Neural progenitor cell (in vitro differentiated cells): ENCODE measurements around the gene EFNA2. TPM values are rescaled to one million over a fixed set of nuclear protein-coding genes. Genes with fewer than 3 reads are reported as not detected.

Source experiments
- DNase-seq: peaks from one replicate; pipeline ENCODE4 v3.0.0-alpha.2; 2016; ENCODE audit warnings: low spot score
- H2AFZ ChIP-seq: fragments of 200-600 bp; sonication (generic); replicated peaks from 2 replicates; pipeline ENCODE4 v1.6.1; 2016; ENCODE audit warnings: antibody characterized with exemption
- H3F3A ChIP-seq: fragments of 200-600 bp; sonication (generic); 2 replicates; pipeline ENCODE4 v1.6.1; 2016; ENCODE audit warnings: antibody characterized with exemption, low read depth
- H3K27ac ChIP-seq: fragments of 200-600 bp; sonication (generic); 2 replicates; pipeline ENCODE4 v1.5.1; 2016; ENCODE audit warnings: mild to moderate bottlenecking
- H3K27me3 ChIP-seq: fragments of 200-600 bp; sonication (generic); 2 replicates; pipeline ENCODE4 v1.6.1; 2016; ENCODE audit warnings: mild to moderate bottlenecking, moderate library complexity
- H3K36me3 ChIP-seq: fragments of 200-600 bp; sonication (generic); 2 replicates; pipeline ENCODE4 v1.5.1; 2016
- H3K4me1 ChIP-seq: fragments of 200-600 bp; sonication (generic); 2 replicates; pipeline ENCODE4 v1.6.1; 2016; ENCODE audit warnings: mixed run types
- H3K4me2 ChIP-seq: fragments of 200-600 bp; sonication (generic); 2 replicates; pipeline ENCODE4 v1.6.1; 2016
- H3K4me3 ChIP-seq: fragments of 200-600 bp; sonication (generic); 2 replicates; pipeline ENCODE4 v1.5.1; 2016
- H3K79me2 ChIP-seq: fragments of 200-600 bp; sonication (generic); 2 replicates; pipeline ENCODE4 v1.6.1; 2016; ENCODE audit warnings: low read depth
- H3K9ac ChIP-seq: fragments of 200-600 bp; sonication (generic); 2 replicates; pipeline ENCODE4 v1.6.1; 2016
- H3K9me3 ChIP-seq: fragments of 200-600 bp; sonication (generic); 2 replicates; pipeline ENCODE4 v1.5.1; 2016; ENCODE audit warnings: low read depth
- H4K20me1 ChIP-seq: fragments of 200-600 bp; sonication (generic); 2 replicates; pipeline ENCODE4 v1.6.1; 2016; ENCODE audit warnings: low read depth
- H3K27ac Mint-ChIP-seq: 3 replicates; pipeline ENCODE4 v1.8.0; 2021; ENCODE audit warnings: mixed read lengths
- H3K27me3 Mint-ChIP-seq: 2 replicates; pipeline ENCODE4 v1.8.0; 2022; ENCODE audit warnings: low read depth, mild to moderate bottlenecking, inconsistent platforms, moderate library complexity, mixed read lengths; ENCODE audit not compliant: insufficient read depth
- H3K36me3 Mint-ChIP-seq: 3 replicates; pipeline ENCODE4 v1.8.0; 2021; ENCODE audit warnings: mixed read lengths
- H3K4me1 Mint-ChIP-seq: 3 replicates; pipeline ENCODE4 v1.8.0; 2021; ENCODE audit warnings: mixed read lengths
- H3K4me3 Mint-ChIP-seq: 3 replicates; pipeline ENCODE4 v1.8.0; 2021; ENCODE audit warnings: mild to moderate bottlenecking, moderate library complexity, mixed read lengths
- H3K9me3 Mint-ChIP-seq: 3 replicates; pipeline ENCODE4 v1.8.0; 2020; ENCODE audit warnings: mixed read lengths
- EZH2 ChIP-seq: fragments of 200-600 bp; sonication (generic); IDR thresholded peaks from 2 replicates; pipeline ENCODE4 v1.6.1; 2017; ENCODE audit warnings: antibody characterized with exemption, mild to moderate bottlenecking, moderate library complexity
- EZH2phosphoT487 ChIP-seq: fragments of 200-600 bp; sonication (generic); IDR thresholded peaks from 2 replicates; pipeline ENCODE4 v1.6.1; 2017; ENCODE audit warnings: antibody characterized with exemption
- total RNA-seq: library from RNA; depleted of rRNA; stranded (reverse); fragments of >200 nt; gene quantifications from 2 replicates; pipeline ENCODE4 v1.2.3, GENCODE V29; 2015; ENCODE audit warnings: low replicate concordance
- TF ChIP-seq, protein P1 (sequence below): fragments of 200-600 bp; sonication (generic); IDR thresholded peaks from 2 replicates; pipeline ENCODE4 v1.5.1; 2017; ENCODE audit warnings: antibody characterized with exemption, mild to moderate bottlenecking

EFNA2 gene
- total RNA-seq, 1 donor from 2014 or later, result 13.2 TPM

DNA sequence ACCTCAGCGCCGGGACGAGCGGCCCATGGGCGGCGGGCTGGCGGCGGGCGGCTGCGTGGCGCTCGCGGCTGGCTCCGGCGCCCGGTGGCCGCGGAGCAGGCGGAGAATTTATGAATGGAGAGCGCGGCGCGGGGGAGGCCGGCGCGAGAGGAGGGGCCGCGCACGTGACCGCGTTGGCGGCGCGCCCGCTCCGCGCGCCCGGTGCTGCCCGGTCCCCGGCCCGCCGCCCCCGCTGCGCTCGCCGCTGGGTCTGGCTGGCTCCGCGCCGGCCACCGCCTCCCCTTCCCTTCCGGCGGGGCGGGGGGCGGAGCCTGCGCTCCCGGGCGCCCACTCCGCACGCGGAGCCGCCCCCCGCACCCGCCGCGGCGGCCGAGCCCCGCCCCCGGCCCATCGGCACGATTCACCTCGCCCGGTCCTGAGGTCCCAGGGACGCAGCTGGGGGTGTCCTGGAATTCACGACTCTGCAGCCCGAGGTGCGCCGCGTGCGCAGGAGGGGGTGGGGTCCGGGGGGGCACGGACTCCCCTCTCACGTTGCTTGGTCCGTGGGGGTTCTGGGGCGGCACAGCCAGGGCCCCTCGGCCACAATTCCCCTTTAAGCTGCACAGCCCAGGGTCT is 47.8 kb upstream of the EFNA2 start, which contains the start of gene CBARP:
Gene CBARP (minus strand): TSS at position 252 of the 615 bp plus-strand sequence. CDS start 1,905 bp downstream, outside the sequence.
- Mint-ChIP-seq H3K9me3 (no peaks in the 10 kb centered on the region), H3K4me3 (peak within 1 kb of the TSS; percentile 89), H3K36me3 (no peaks in the 10 kb centered on the region), H3K4me1 (peaks cover 26% of the 10 kb centered on the region), H3K27me3 (peaks cover 10% of the 10 kb centered on the region), H3K27ac (peak within 1 kb of the TSS; percentile 88)
- TF ChIP-seq EZH2phosphoT487 (no peak), EZH2 (no peak)
- TF ChIP-seq, protein P1, sequence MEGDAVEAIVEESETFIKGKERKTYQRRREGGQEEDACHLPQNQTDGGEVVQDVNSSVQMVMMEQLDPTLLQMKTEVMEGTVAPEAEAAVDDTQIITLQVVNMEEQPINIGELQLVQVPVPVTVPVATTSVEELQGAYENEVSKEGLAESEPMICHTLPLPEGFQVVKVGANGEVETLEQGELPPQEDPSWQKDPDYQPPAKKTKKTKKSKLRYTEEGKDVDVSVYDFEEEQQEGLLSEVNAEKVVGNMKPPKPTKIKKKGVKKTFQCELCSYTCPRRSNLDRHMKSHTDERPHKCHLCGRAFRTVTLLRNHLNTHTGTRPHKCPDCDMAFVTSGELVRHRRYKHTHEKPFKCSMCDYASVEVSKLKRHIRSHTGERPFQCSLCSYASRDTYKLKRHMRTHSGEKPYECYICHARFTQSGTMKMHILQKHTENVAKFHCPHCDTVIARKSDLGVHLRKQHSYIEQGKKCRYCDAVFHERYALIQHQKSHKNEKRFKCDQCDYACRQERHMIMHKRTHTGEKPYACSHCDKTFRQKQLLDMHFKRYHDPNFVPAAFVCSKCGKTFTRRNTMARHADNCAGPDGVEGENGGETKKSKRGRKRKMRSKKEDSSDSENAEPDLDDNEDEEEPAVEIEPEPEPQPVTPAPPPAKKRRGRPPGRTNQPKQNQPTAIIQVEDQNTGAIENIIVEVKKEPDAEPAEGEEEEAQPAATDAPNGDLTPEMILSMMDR, result no peak
- Histone ChIP-seq H4K20me1 (no peaks in the 10 kb centered on the region), H3K4me1 (peaks cover 13% of the 10 kb centered on the region), H3K9ac (no peak within 1 kb of the TSS), H3K27ac (no peak within 1 kb of the TSS), H3K79me2 (peaks cover 20% of the 10 kb centered on the region), H3K9me3 (no peaks in the 10 kb centered on the region), H3K4me2 (peak within 1 kb of the TSS; percentile 89), H3K36me3 (no peaks in the 10 kb centered on the region), H3K4me3 (peak within 1 kb of the TSS; percentile 75), H3K27me3 (peaks cover 7% of the 10 kb centered on the region), H3F3A (peaks cover 29% of the 10 kb centered on the region), H2AFZ (no peak within 1 kb of the TSS)
- peak; percentile 89 for DNase-seq

DNA sequence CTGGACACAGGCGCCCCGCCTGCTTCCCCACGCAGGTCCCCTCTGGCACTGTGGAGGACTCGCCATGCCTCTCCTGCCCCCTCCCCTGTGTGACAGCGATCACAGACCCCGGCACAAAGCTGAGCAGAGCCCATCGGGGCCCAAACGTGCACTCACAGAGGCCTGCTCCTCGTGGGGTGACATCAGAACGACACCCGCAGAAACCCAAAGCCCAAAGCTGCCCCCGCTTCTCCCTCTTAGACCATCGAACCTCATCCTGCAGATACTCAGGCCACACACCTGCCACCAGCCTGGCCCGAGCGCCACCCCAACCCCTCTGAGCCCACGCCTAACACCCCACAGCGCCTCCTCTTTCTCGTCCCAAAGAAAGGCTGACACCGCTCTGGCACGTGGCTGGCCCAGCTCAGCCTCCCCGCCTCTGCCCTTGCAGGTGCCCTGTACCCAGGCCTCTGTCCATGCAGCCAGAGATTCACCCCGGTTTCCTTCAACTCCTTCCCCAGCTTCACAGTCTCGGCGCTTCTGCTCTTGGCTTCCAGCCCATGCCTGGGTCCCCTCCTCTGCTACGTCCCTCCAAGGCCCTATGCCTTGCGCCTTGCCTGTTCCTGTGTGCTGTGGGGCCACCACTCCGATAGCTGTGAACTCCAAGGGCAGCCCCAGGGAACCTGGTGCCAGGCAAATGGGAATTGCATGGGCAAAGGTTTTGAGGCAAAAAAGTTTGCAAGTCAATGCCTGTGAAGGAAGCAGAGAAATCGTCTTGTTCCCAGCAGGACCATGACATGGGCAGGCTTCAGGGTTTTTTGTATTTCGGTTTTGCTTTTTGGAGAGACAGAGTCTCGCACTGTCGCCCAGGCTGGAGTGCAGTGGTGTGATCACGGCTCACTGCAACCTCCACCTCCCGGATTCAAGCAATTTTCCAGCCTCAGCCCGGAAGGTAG is 47.0 kb upstream of the EFNA2 start:
- H3K9me3 ChIP-seq, result no peaks in the 10 kb centered on the region
- TF ChIP-seq EZH2 (no peak), EZH2phosphoT487 (no peak)
- TF ChIP-seq, protein P1, result no peak
- DNase-seq, result no peak
- Mint-ChIP-seq H3K27me3 (peaks cover 10% of the 10 kb centered on the region), H3K36me3 (no peaks in the 10 kb centered on the region), H3K4me1 (peaks cover 29% of the 10 kb centered on the region), H3K9me3 (no peaks in the 10 kb centered on the region), H3K27ac (peak overlapping the region; percentile 88), H3K4me3 (peak overlapping the region; percentile 89)
- peaks cover 20% of the 10 kb centered on the region for H3K79me2 ChIP-seq
- peaks cover 8% of the 10 kb centered on the region for H4K20me1 ChIP-seq
- H3K9ac ChIP-seq, result no peak overlapping the region
- H3K27ac ChIP-seq, result no peak overlapping the region
- H3K4me3 ChIP-seq, result peak overlapping the region; percentile 52
- peaks cover 7% of the 10 kb centered on the region for H3K27me3 ChIP-seq
- no peaks in the 10 kb centered on the region for H3K36me3 ChIP-seq
- H3F3A ChIP-seq, result peaks cover 32% of the 10 kb centered on the region
- peak overlapping the region; percentile 76 for H3K4me2 ChIP-seq
- peaks cover 13% of the 10 kb centered on the region for H3K4me1 ChIP-seq
- H2AFZ ChIP-seq, result no peak overlapping the region

DNA sequence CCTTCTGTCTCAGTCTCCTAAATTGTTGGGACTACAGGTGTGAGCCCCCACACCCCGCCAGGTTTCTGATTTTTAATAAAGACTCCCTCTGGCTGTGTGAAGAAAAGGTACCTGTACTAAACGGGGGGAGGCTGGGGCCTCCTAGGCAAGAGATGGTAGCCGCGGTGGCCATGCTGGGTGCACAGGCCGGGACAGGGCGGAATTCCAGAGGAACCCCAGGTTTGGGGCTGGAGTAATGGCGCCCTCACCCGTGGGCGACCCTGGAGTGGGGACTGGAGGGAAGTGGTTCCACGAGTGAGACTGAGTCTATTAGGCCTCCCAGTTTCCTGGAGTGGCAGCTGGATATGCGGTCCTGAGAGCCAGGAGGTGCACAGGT is 46.3 kb upstream of the EFNA2 start:
- Mint-ChIP-seq H3K4me3 (peak overlapping the region; percentile 89), H3K27me3 (peaks cover 10% of the 10 kb centered on the region), H3K36me3 (no peaks in the 10 kb centered on the region), H3K9me3 (no peaks in the 10 kb centered on the region), H3K4me1 (peaks cover 29% of the 10 kb centered on the region), H3K27ac (no peak overlapping the region)
- DNase-seq, result peak; percentile 26
- TF ChIP-seq, protein P1, result no peak
- TF ChIP-seq EZH2phosphoT487 (no peak), EZH2 (no peak)
- peaks cover 20% of the 10 kb centered on the region for H3K79me2 ChIP-seq
- H3K9ac ChIP-seq, result no peak overlapping the region
- H3K9me3 ChIP-seq, result no peaks in the 10 kb centered on the region
- peaks cover 7% of the 10 kb centered on the region for H3K27me3 ChIP-seq
- peaks cover 14% of the 10 kb centered on the region for H4K20me1 ChIP-seq
- H3K4me3 ChIP-seq, result peak overlapping the region; percentile 52
- H3K4me2 ChIP-seq, result peak overlapping the region; percentile 97
- H2AFZ ChIP-seq, result no peak overlapping the region
- H3K27ac ChIP-seq, result no peak overlapping the region
- no peaks in the 10 kb centered on the region for H3K36me3 ChIP-seq
- peaks cover 34% of the 10 kb centered on the region for H3F3A ChIP-seq
- H3K4me1 ChIP-seq, result peaks cover 13% of the 10 kb centered on the region
